Head of caudate nucleus (tissue), 42 donors: ENCODE measurements around the gene TBC1D14.

Experiments
- DNase-seq, 42 donors: peaks; one replicate each; pipeline versions ENCODE4 v3.0.0 to v3.0.0-alpha.2; 2020 to 2021; ENCODE audit warnings: mixed read lengths in 7 of 42
- intact Hi-C: fragments of 100-400 bp; cut with DNase I; formaldehyde crosslinking; loops from one replicate; pipeline ENCODE4 v1.15.0; 2022

The TBC1D14 gene

DNA sequence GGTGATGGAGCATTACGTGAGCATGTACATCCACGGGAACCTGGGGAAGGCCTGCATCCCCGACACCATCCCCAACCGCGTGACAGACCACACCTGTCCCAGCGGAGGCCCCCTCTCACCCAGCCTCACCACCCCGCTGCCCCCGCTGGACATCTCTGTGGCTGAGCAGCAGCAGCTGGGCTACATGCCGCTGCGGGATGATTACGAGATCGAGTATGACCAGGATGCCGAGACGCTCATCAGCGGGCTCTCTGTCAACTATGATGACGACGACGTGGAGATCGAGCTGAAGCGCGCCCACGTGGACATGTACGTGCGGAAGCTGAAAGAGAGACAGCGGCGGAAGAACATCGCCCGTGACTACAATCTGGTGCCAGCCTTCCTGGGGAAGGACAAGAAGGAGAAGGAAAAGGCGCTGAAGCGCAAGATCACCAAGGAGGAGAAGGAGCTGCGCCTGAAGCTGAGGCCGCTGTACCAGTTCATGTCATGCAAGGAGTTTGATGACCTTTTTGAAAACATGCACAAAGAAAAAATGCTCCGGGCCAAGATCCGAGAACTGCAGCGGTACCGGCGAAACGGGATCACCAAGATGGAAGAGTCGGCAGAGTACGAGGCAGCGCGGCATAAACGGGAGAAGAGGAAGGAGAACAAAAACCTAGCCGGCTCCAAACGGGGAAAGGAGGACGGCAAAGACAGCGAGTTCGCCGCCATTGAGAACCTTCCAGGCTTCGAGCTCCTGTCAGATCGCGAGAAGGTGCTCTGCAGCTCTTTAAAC lies 144.7 kb downstream of the TBC1D14 start:
- DNase-seq: no peak
- intact Hi-C loops: no loop called here

DNA sequence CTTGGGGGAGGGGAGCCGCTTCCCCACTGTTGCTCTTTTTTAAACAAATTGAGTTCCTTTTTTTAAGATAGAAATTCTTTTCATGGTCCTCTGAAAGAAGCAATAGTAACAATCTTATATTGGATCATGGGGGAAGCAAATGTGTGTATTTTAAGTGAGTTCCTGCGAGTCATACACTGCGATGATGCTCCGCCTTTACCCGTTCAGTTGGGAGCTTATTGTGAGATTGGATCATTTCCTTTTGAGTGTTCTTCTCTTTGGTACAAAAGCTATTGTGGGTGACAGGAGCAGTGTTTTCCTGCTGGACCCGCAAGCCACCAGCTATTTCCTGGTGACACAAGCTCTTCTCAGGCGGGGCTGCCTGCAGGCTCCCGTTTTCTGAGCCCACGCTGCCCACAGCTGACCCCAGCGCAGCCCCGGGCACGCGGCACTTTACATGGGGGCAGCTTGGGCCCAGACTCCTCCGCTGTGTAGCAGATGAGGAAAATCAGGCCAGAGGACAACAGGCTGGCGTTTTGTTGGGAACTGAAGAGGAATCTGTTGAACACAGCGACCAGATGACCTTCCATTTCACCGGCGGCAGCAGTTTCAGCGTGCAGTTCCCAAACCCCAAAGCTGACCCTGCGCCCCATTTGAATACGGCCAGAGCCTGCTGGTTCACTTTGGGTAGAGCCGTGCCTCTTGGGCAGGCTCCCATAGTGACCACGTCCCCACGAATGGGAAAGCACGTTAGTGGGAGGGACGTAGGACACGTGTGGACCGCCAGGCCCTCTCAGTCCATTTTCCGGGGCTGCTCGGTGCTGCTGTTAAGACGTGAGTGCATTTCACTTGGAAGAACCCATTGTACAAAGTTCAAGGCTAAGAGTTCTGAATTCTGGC lies 145.7 kb downstream of the TBC1D14 start:
- no peak for DNase-seq
- intact Hi-C loops: no loop called here

DNA sequence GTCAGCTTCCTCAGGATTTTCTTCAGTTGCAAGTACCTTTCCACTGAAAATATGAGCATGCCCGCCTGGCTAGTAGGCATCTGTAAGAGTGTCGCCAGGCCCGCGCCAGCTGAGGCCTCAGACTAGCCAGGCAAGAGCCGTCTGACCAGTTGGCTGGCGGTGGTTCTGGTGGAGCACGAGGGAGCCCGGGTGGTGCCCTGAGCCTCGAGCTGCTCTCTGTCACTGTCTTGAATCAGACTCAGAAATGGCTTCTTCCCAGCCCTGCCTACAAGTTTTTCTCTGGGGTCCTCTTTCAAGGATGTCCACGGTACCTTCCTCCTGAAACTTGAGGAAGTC lies 146.3 kb downstream of the TBC1D14 start:
- intact Hi-C loops: no loop called here
- DNase-seq: no peak

DNA sequence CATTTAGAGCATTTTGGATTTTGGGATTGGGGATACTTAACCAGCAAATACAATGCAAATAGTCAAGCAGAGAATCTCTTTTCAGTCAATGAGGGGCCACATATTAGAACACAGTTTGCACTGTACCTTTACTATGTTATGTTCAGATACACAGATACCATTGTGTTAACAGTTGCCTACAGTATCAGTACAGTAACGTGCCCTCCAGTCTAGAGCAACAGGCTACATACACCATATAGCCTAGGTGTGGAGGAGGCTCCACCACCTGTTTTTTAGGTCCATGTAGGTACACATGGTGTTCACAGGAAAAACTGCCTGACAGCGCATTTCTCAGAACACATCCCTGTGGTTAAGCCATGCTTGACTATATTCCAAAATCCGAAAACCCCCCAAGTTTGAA lies 149.2 kb downstream of the TBC1D14 start:
- intact Hi-C loops: no loop called here
- DNase-seq: no peak

DNA sequence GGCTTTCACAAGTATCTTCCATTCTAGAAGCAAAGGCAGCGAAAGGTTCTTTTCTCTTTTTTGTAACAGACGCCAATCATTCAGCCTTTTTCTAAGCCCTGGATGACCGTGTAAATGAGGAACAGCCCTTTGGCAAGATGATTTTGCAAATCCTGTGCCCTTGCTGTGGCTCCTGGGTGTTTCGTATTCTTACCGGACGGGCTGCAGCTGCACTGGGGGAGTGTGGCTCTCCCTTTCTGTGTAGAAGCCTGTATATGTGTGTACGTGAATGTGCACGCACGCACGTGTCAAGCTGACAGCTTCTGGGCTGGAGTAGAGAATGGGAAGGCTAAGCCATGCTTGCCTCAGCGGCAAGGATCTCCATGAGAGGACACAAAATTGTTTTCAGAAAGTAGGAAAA lies 150.0 kb downstream of the TBC1D14 start:
- no peak for DNase-seq
- intact Hi-C loops: no loop called here

DNA sequence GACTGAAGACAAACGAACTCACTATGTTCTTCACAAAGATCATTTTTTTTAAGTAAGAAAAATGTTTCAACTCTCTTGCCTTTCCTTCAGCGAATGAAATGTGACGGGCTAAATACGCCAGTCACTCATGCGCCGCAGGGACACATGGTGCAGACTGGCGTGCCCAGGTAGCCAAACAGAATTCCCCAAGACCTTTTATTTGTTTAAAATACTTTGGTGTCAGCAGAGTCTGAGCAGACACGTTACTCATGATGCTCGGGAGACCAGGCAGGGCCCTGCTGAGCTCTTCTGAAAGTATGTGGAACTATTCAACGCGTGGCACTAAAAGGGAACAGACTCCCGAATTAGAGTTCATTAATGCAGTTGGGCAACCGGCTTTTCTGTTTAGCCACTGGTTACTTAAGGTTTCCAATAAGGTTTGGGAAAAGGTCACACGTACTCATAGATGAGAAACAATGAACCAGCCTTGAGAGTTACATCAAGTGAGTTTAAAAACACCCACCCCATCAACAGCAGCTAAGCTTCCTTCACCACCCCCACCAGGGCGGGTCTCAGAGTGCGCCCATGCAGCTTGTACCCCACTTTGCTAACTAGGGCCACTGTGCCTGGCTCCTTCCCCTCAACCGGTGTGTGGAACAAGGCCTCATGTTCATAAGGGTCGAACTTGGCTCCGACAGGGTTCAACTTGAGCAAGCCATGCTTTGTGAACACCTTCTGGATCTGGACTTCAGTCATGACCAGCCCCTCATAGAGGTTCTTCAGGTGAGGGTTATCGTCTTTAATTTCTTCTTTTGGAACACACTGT lies 150.9 kb downstream of the TBC1D14 start:
- intact Hi-C loops: no loop called here
- no peak for DNase-seq

DNA sequence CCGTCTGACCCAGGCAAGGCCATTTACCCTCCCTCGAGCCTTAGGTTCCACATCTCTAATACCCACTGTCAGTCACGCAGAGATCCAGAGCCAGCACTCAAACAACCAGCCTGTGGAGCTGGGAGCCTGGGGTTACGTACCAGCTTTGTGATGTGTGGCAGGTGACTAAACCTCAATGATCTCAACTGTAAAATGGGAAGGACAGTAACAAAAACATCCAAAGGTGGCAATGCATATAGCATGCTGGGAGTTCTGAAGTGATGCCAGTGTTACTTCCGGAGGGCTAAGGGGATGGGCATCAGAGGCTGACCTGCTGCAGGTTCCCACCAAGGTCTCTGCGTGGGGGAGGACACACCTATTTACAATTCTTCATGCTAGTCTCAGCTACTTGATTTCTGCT lies 152.2 kb downstream of the TBC1D14 start:
- intact Hi-C loops: no loop called here
- DNase-seq: no peak

DNA sequence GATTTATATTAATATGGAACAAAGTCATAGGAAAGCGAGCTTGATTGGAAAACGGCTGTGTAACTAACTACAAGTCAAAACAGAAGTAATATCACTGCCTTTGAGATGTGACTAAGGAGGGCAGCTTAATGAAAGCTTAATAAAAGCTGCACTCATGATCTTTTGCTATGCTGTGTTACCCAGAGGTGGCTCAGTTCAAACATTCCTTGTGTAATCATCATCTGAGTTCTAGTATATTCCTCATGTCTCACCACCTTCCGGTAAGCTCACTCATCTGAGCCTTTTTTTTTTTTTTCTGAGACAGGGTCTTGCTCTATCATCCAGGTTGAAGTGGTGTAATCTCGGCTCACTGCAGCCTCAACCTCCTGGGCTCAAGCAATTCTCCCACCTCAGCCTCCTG lies 153.2 kb downstream of the TBC1D14 start:
- no peak for DNase-seq
- intact Hi-C loops: no loop called here

DNA sequence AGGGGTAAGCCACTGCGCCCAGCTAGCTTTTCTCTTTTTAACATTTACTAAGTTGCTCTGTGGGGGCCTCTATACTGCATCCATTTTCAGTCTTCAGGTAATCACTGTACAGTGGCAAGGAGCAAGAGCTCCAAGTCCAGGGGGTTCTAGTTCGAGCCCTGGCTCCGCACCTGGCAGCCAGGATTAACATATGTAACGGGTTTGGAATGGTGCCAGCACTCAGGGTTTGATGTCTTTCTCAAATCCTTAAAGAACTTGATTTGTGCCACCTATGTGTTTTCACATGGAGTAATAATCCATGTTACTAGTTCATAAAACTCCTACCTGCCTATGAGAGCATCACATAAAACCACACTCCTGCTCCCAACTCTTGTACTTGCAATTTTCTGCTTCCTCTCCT lies 153.7 kb downstream of the TBC1D14 start:
- DNase-seq: no peak
- intact Hi-C loops: no loop called here

DNA sequence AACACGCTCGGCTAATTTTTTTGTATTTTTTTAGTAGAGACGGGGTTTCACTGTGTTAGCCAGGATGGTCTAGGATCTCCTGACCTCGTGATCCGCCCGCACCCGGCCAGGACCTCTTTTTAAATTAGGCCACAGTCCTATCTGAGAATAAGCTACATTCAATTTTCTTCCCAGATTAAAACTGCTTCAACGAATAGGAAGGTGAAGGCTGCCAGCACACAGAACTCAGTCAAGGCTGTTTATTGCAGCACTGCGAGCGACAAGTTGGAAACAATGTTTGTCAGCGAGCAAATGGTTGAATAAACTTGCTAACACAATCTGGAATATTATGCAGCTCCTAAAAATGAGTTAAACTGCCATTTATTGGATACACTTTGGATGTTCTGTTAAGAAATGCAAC lies 156.4 kb downstream of the TBC1D14 start:
- DNase-seq: peak in 1 of 42 donors; percentile 8
- intact Hi-C loops: loop anchor here (5.0 kb wide), 1 partner anchor 344 kb away; no protein-coding TSS in a partner anchor

DNA sequence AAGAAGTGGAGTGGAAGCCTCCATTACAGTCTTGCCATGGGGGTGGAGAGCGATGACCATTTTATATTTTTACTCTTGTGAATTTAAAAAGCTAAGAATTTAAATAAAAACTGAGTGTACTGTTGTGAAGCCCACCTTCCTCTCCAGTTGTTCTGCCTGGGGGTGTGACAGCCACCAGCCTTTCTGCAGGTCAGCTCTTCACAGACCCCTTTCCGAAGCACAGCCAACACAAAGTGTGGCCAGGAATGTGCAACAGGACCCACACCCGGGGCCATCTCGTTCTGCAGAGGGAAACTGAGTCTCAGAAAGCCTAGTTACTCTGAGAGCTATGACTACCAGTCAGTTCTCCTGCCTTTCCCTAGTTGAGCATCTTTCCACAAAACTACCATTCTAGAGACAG lies 156.9 kb downstream of the TBC1D14 start:
- intact Hi-C loops: loop anchor here (5.0 kb wide), 1 partner anchor 344 kb away; no protein-coding TSS in a partner anchor
- peak in 1 of 42 donors; percentile 9 for DNase-seq

DNA sequence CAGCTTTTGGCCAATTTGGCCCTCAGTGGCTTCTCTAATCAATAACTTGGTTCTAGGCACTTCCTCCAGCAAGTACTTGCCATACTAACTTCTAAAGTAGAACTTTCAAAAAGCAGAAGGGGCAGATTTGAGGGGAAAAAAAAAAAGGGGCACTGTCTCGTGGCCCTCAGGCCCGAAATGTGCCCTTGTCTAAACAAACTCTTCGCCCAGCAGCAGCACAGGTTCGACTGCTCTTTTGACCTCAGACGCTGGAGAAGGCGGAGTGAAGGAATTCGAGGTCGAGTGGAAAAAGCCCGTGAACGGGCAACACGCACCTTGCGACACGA lies 157.5 kb downstream of the TBC1D14 start:
- intact Hi-C loops: loop anchor here (5.0 kb wide), 1 partner anchor 345 kb away; no protein-coding TSS in a partner anchor
- DNase-seq: no peak

DNA sequence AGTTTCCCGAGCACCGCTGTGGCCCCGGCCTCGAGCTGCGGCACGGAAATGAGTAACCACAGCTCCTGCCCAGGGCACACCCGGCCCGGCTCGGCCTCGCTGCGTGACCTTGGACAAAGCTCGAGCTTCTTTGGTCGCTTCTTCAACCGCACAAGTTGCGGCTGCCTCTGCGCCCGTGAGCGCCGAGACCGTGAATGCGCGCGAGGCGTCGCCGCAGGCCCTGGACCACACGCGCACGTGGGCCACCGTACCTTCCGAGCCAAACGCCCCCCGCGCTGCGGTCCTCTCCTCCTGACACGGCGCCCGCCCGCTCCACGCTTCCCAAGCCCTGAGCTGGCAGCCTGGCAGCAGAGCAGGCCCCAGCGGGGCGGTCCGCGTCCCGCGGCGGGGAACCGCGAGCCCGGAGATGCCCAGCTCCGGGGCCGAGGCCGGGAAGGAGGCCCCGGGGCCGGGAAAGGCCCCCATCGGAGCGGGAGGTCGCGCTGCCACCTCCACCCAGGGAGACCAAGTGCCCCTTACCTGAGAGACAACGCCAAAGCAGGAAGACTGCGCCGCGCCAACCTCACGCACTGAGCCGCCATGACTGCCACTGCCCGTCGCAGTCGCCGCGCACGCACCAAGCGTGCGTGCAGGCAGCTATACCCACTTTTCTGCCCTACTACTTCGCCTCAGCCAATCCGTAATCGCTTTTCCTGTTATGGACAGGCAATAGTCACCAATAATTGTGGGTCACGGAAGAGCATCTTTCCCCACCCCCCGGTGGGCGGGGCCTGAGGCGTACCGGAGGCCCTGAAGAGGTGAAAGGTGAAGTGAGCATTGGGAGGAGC lies 158.0 kb downstream of the TBC1D14 start, which contains the start of gene GRPEL1:
GRPEL1 (minus strand) TSS at position 613 of the 827 bp plus-strand sequence; CDS start at position 581, 32 bp downstream.
- DNase-seq: peak in 39 of 42 donors; percentile 33 to 100 (median 99)
- intact Hi-C loops: loop anchor here (5.0 kb wide), 1 partner anchor 345 kb away; no protein-coding TSS in a partner anchor

DNA sequence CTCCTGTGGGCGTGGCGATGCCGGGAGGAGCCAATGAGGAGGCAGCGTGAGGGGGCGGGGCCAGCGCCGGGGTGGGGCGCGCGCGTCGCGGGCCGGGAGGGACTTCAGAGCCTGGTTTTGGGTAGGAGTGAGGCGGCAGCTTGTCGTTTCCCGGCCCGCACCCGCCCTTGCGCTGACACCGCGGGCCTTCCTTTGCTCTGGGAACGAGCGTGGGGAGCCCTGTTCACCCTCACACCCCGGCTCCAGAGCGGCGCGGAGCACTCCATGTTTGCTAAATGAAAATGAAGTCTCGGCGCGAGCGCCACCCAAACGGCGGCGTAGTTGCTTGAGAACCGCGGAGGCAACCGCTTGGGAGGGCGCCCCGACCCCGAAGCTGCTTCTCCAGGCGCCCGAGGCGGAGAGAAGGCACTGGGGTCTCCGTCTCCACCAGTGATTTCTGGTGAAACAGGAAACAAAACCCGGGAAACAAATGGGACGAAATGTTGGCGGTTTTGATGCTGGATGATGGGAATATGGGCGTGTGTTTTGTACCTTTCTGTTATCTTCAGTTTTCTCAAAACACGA lies 158.7 kb downstream of the TBC1D14 start:
- intact Hi-C loops: loop anchor here (5.0 kb wide), 1 partner anchor 346 kb away; no protein-coding TSS in a partner anchor
- DNase-seq: peak in 6 of 42 donors; percentile 98 to 99 (median 99)

DNA sequence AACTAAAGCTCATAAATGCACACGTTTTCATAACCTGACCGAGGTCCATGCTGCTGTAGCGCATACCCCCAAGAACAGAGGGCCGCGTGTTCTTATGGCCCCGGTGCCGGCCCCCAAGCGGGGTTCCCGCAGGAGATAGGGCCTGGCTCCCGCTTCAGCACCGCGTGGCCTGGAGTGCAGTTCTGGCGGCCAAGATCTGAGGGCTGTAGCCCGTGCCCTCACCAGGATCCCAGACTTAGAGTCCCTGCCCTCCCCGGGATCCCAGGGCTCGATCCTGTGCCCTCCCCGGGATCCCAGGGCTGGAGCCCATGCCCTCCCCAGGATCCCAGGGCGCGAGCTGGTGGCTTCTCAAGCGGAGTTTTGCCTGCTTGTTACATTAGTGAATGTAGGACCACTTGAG lies 159.3 kb downstream of the TBC1D14 start:
- intact Hi-C loops: loop anchor here (5.0 kb wide), 1 partner anchor 347 kb away; no protein-coding TSS in a partner anchor
- peak in 2 of 42 donors; percentile 16 to 30 for DNase-seq

DNA sequence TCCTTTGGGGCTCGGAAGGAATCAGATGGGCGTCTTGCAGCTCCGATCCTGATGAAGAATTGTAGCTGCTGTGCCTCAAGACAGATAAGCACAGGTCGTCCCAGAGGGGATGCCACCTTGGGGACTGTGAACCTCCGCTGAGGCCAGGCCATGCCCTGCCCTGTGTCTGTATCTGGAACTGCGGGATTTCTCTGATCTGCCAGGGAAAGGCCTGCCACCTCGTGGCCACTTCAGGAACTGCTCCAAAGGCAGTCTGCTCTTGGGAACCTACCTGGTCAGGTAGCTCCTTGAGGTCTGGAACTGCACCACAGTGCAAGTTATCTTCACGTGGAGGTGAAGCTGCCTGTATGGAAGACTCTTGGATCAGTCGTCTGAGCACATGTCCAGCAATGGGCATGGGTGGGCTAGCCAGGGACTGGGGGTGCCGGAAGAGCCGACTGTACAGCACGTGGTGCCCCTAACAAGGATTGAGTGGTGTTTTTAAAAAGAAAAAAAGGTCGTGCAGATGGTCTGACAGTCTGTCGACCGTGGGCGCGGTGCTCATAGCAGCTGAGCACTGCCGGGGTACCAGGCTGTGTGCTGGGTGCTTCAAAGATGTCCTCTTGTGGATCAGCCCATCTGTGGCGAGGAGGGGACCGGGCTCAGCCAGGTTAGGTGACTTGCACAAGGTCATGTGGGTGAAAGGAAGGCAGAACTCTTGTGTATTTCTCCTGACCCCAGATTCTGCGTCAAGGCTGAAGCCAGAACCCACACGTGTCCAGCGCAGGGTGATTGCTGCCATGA lies 161.3 kb downstream of the TBC1D14 start:
- DNase-seq: peak; percentile 53 to 92 (median 86)
- intact Hi-C loops: loop anchor here (10.0 kb wide), 1 partner anchor 166 kb away; the partner anchor contains the start of gene TBC1D14

DNA sequence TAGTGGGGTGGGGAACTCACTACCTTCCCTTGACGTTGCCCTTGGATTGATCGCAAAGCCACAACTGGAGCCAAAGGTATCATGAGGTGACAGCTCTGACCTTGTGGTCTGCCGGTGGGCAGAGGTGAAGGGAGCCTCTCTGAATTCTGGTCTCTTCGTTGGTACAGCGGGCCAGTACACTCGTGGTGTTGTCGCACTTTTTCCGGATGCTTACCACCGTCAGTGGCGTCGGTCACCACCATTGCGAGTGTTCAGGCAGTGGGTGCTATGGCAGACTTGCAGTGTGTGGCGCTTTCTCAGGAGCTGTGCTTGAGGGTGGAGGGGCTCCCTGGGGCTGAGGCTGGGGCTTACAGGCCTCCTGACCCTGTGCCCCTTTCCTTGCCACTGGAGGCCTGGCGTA lies 163.4 kb downstream of the TBC1D14 start:
- peak in 1 of 42 donors; percentile 5 for DNase-seq
- intact Hi-C loops: loop anchor here (10.0 kb wide), 1 partner anchor 168 kb away; the partner anchor contains the start of gene TBC1D14
